Measurements from ENCODE around the gene CREBL2.

The CREBL2 gene

GRCh38 chr12:12654691-12655460, 43.2 kb downstream of the CREBL2 start:
- Histone ChIP-seq H3K36me3 (ENCODE audit: control insufficient read depth in 4 of 4, insufficient read depth in 4 of 4, low read length in 3 of 4) (no peaks in the 10 kb centered on the region), H3K4me3 (ENCODE audit: control insufficient read depth in 1 of 7, extremely low read depth in 1 of 7, insufficient read depth in 4 of 7, low read depth in 2 of 7, low read length in 6 of 7) (no peak overlapping the region), H3K4me1 (ENCODE audit: control extremely low read depth in 1 of 4, control insufficient read depth in 4 of 4, insufficient read depth in 4 of 4, low read length in 3 of 4) (peaks cover 0 to 3% (median 0%) of the 10 kb centered on the region in 4 experiments), H3K27me3 (replicated peaks in 2 of 5; ENCODE audit: control insufficient read depth in 4 of 5, insufficient read depth in 5 of 5, low read length in 4 of 5) (no peaks in the 10 kb centered on the region), H3K27ac (ENCODE audit: insufficient read depth in 1 of 2, low read depth in 1 of 2, low read length in 2 of 2, poor library complexity in 1 of 2, severe bottlenecking in 2 of 2) (no peak overlapping the region), H3K9me3 (ENCODE audit: control extremely low read depth in 1 of 5, control insufficient read depth in 4 of 5, insufficient read depth in 2 of 5, low read depth in 1 of 5, low read length in 4 of 5) (peaks cover 0 to 1% (median 0%) of the 10 kb centered on the region in 5 experiments)
- CTCF ChIA-PET: interaction anchor here (0.9 to 4.0 kb wide), 14 partner anchors 9 to 278 kb away, joined by 3 to 21 read pairs (median 4); no protein-coding TSS in a partner anchor
- no peak for DNase-seq
- WGBS (ENCODE audit: insufficient coverage): 100% methylated on average over 1 of the region's 3 CpGs
- POLR2A ChIA-PET: no interaction called here

- no peak overlapping the region for H3K4me3 ChIP-seq (ENCODE audit: control insufficient read depth in 1 of 7, extremely low read depth in 1 of 7, insufficient read depth in 4 of 7, low read depth in 2 of 7, low read length in 6 of 7)
- H3K27ac ChIP-seq (ENCODE audit: insufficient read depth in 1 of 2, low read depth in 1 of 2, low read length in 2 of 2, poor library complexity in 1 of 2, severe bottlenecking in 2 of 2): no peak overlapping the region
- H3K27me3 ChIP-seq (replicated peaks in 2 of 5; ENCODE audit: control insufficient read depth in 4 of 5, insufficient read depth in 5 of 5, low read length in 4 of 5): no peaks in the 10 kb centered on the region
- no peaks in the 10 kb centered on the region for H3K9me3 ChIP-seq (ENCODE audit: control extremely low read depth in 1 of 5, control insufficient read depth in 4 of 5, insufficient read depth in 2 of 5, low read depth in 1 of 5, low read length in 4 of 5)
- H3K4me1 ChIP-seq (ENCODE audit: control extremely low read depth in 1 of 4, control insufficient read depth in 4 of 4, insufficient read depth in 4 of 4, low read length in 3 of 4): peaks cover 0 to 4% (median 1%) of the 10 kb centered on the region in 4 experiments
- 93% methylated on average over 3 of the region's 3 CpGs for WGBS (ENCODE audit: insufficient coverage)
- ChIA-PET CTCF (interaction anchor here (1.0 to 2.1 kb wide), 2 partner anchors 12 to 283 kb away, joined by 3 to 7 read pairs; no protein-coding TSS in a partner anchor), POLR2A (no interaction called here)
- H3K36me3 ChIP-seq (ENCODE audit: control insufficient read depth in 4 of 4, insufficient read depth in 4 of 4, low read length in 3 of 4): no peaks in the 10 kb centered on the region
- no peak for DNase-seq
These were observed 48.5 kb downstream of the CREBL2 start for GRCh38 chr12:12660201-12660600.

GRCh38 chr12:12661086-12661856, 49.6 kb downstream of the CREBL2 start:
- WGBS (ENCODE audit: insufficient coverage): 100% methylated on average over 1 of the region's 7 CpGs
- ChIA-PET POLR2A (no interaction called here), CTCF (interaction anchor here (0.5 kb wide), 1 partner anchor 10 kb away, joined by 3 read pairs; no protein-coding TSS in a partner anchor)
- Histone ChIP-seq H3K27me3 (replicated peaks in 2 of 5; ENCODE audit: control insufficient read depth in 4 of 5, insufficient read depth in 5 of 5, low read length in 4 of 5) (no peaks in the 10 kb centered on the region), H3K27ac (ENCODE audit: insufficient read depth in 1 of 2, low read depth in 1 of 2, low read length in 2 of 2, poor library complexity in 1 of 2, severe bottlenecking in 2 of 2) (no peak overlapping the region), H3K9me3 (ENCODE audit: control extremely low read depth in 1 of 5, control insufficient read depth in 4 of 5, insufficient read depth in 2 of 5, low read depth in 1 of 5, low read length in 4 of 5) (no peaks in the 10 kb centered on the region), H3K4me3 (ENCODE audit: control insufficient read depth in 1 of 7, extremely low read depth in 1 of 7, insufficient read depth in 4 of 7, low read depth in 2 of 7, low read length in 6 of 7) (no peak overlapping the region), H3K4me1 (ENCODE audit: control extremely low read depth in 1 of 4, control insufficient read depth in 4 of 4, insufficient read depth in 4 of 4, low read length in 3 of 4) (peaks cover 0 to 4% (median 0%) of the 10 kb centered on the region in 4 experiments), H3K36me3 (ENCODE audit: control insufficient read depth in 4 of 4, insufficient read depth in 4 of 4, low read length in 3 of 4) (no peaks in the 10 kb centered on the region)
- DNase-seq: no peak

- Histone ChIP-seq H3K9me3 (ENCODE audit: control extremely low read depth in 1 of 5, control insufficient read depth in 4 of 5, insufficient read depth in 2 of 5, low read depth in 1 of 5, low read length in 4 of 5) (no peaks in the 10 kb centered on the region), H3K27me3 (replicated peaks in 2 of 5; ENCODE audit: control insufficient read depth in 4 of 5, insufficient read depth in 5 of 5, low read length in 4 of 5) (no peaks in the 10 kb centered on the region), H3K27ac (ENCODE audit: insufficient read depth in 1 of 2, low read depth in 1 of 2, low read length in 2 of 2, poor library complexity in 1 of 2, severe bottlenecking in 2 of 2) (no peak overlapping the region), H3K4me3 (ENCODE audit: control insufficient read depth in 1 of 7, extremely low read depth in 1 of 7, insufficient read depth in 4 of 7, low read depth in 2 of 7, low read length in 6 of 7) (no peak overlapping the region), H3K4me1 (ENCODE audit: control extremely low read depth in 1 of 4, control insufficient read depth in 4 of 4, insufficient read depth in 4 of 4, low read length in 3 of 4) (peaks cover 0 to 4% (median 0%) of the 10 kb centered on the region in 4 experiments), H3K36me3 (ENCODE audit: control insufficient read depth in 4 of 4, insufficient read depth in 4 of 4, low read length in 3 of 4) (no peaks in the 10 kb centered on the region)
- CTCF ChIA-PET: interaction anchor here (0.6 to 1.7 kb wide), 3 partner anchors 10 to 1157 kb away, joined by 3 to 7 read pairs (median 4); no protein-coding TSS in a partner anchor
- over 99% methylated on average over 13 of the region's 15 CpGs for WGBS (ENCODE audit: insufficient coverage)
- no peak for DNase-seq
- POLR2A ChIA-PET: no interaction called here
These were observed 52.1 kb downstream of the CREBL2 start for GRCh38 chr12:12663644-12664294.

- Histone ChIP-seq H3K27me3 (replicated peaks in 2 of 5; ENCODE audit: control insufficient read depth in 4 of 5, insufficient read depth in 5 of 5, low read length in 4 of 5) (no peaks in the 10 kb centered on the region), H3K9me3 (ENCODE audit: control extremely low read depth in 1 of 5, control insufficient read depth in 4 of 5, insufficient read depth in 2 of 5, low read depth in 1 of 5, low read length in 4 of 5) (no peaks in the 10 kb centered on the region), H3K27ac (ENCODE audit: insufficient read depth in 1 of 2, low read depth in 1 of 2, low read length in 2 of 2, poor library complexity in 1 of 2, severe bottlenecking in 2 of 2) (no peak overlapping the region), H3K4me3 (ENCODE audit: control insufficient read depth in 1 of 7, extremely low read depth in 1 of 7, insufficient read depth in 4 of 7, low read depth in 2 of 7, low read length in 6 of 7) (no peak overlapping the region), H3K36me3 (ENCODE audit: control insufficient read depth in 4 of 4, insufficient read depth in 4 of 4, low read length in 3 of 4) (no peaks in the 10 kb centered on the region), H3K4me1 (ENCODE audit: control extremely low read depth in 1 of 4, control insufficient read depth in 4 of 4, insufficient read depth in 4 of 4, low read length in 3 of 4) (peaks cover 0 to 4% (median 0%) of the 10 kb centered on the region in 4 experiments)
- POLR2A ChIA-PET: no interaction called here
- 72% methylated on average over 11 of the region's 13 CpGs for WGBS (ENCODE audit: insufficient coverage)
- CTCF ChIA-PET: interaction anchor here (1.0 kb wide), 1 partner anchor 32 kb away, joined by 3 read pairs; no protein-coding TSS in a partner anchor
- peak in 1 of 3 donors; percentile 20 for DNase-seq
These were observed 53.5 kb downstream of the CREBL2 start for GRCh38 chr12:12665194-12665593.

GRCh38 chr12:12668005-12668404, 56.3 kb downstream of the CREBL2 start:
- Histone ChIP-seq H3K27ac (ENCODE audit: insufficient read depth in 1 of 2, low read depth in 1 of 2, low read length in 2 of 2, poor library complexity in 1 of 2, severe bottlenecking in 2 of 2) (no peak overlapping the region), H3K4me3 (ENCODE audit: control insufficient read depth in 1 of 7, extremely low read depth in 1 of 7, insufficient read depth in 4 of 7, low read depth in 2 of 7, low read length in 6 of 7) (no peak overlapping the region), H3K4me1 (ENCODE audit: control extremely low read depth in 1 of 4, control insufficient read depth in 4 of 4, insufficient read depth in 4 of 4, low read length in 3 of 4) (peaks cover 0 to 4% (median 0%) of the 10 kb centered on the region in 4 experiments), H3K27me3 (replicated peaks in 2 of 5; ENCODE audit: control insufficient read depth in 4 of 5, insufficient read depth in 5 of 5, low read length in 4 of 5) (no peaks in the 10 kb centered on the region), H3K9me3 (ENCODE audit: control extremely low read depth in 1 of 5, control insufficient read depth in 4 of 5, insufficient read depth in 2 of 5, low read depth in 1 of 5, low read length in 4 of 5) (no peaks in the 10 kb centered on the region), H3K36me3 (ENCODE audit: control insufficient read depth in 4 of 4, insufficient read depth in 4 of 4, low read length in 3 of 4) (no peaks in the 10 kb centered on the region)
- no peak for DNase-seq
- CTCF ChIA-PET: interaction anchor here (0.8 to 1.6 kb wide), 3 partner anchors 14 to 36 kb away, joined by 3 to 5 read pairs (median 3); no protein-coding TSS in a partner anchor
- WGBS (ENCODE audit: insufficient coverage): no CpG with 5 or more reads among the region's 1 CpG
- POLR2A ChIA-PET: no interaction called here

Data from common myeloid progenitor, CD34-positive (primary cell).